ENCODE data around the gene CAPN5.
"Not testable (repeated sequence)": the region's sequence is repeated elsewhere in the genome, so short reads cannot be mapped to it uniquely, and the experiment has no call there.

The CAPN5 gene

DNA sequence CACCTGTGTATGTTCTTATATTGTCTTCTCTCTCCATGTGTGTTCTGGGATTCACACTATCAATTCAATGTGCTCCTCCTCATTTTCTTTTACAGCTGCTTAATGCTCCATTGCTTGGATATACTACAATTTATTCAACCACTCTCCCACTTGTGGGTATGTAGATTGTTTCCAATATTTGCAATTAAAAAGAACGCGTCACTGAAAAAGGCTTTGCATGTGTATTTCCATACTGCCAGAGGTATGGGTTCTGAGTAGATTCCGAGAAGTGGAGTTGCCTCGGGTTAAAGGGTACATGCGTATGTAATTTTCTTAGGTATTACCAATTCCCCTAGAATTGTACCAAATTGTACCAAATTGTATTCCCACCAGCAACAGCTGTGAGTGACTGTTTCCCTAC is 7.0 kb upstream of the CAPN5 start:
- Histone ChIP-seq H3K79me1 (ENCODE audit: low read depth, low read length) (no peaks in the 10 kb centered on the region), H2AK5ac (ENCODE audit: low read depth, low read length) (no peak overlapping the region), H3K4me2 (ENCODE audit: insufficient read depth, low read length, poor library complexity, severe bottlenecking) (no peak overlapping the region), H3K4ac (ENCODE audit: low read length) (no peak overlapping the region), H3K4me1 (ENCODE audit: control insufficient read depth in 2 of 2, insufficient read depth in 1 of 2, low read depth in 1 of 2, low read length in 2 of 2) (peaks cover 0 to 5% of the 10 kb centered on the region in 2 donors), H2AFZ (ENCODE audit: low read length) (no peak overlapping the region), H2BK120ac (ENCODE audit: low read depth, low read length) (no peak overlapping the region), H3K36me3 (replicated peaks in 1 of 2; ENCODE audit: control insufficient read depth in 2 of 2, insufficient read depth in 2 of 2, low read length in 2 of 2) (no peaks in the 10 kb centered on the region), H4K8ac (ENCODE audit: low read depth, low read length) (no peak overlapping the region), H4K91ac (ENCODE audit: low read depth, low read length, poor library complexity) (no peak overlapping the region), H3K14ac (ENCODE audit: low read length) (no peak overlapping the region), H3K9ac (ENCODE audit: low read depth, low read length, poor library complexity) (no peak overlapping the region), H3K9me3 (replicated peaks in 1 of 2; ENCODE audit: control insufficient read depth in 2 of 2, insufficient read depth in 1 of 2, low read depth in 1 of 2, low read length in 2 of 2) (peaks cover 8 to 18% of the 10 kb centered on the region in 2 donors), H2BK15ac (ENCODE audit: low read length) (no peak overlapping the region), H2BK5ac (ENCODE audit: low read length) (no peak overlapping the region), H3K4me3 (ENCODE audit: low read length in 2 of 2) (no peak overlapping the region), H2BK12ac (ENCODE audit: low read length) (no peak overlapping the region), H3K27me3 (ENCODE audit: control insufficient read depth in 3 of 3, insufficient read depth in 3 of 3, low read depth in 1 of 3, low read length in 3 of 3) (peaks cover 0 to 2% (median 0%) of the 10 kb centered on the region in 3 experiments), H3K27ac (replicated peaks; ENCODE audit: low read length) (no peak overlapping the region), H3K23ac (ENCODE audit: low read depth, low read length, poor library complexity) (no peak overlapping the region), H3K18ac (ENCODE audit: low read length) (no peak overlapping the region)
- no CpG with 5 or more reads among the region's 5 CpGs for WGBS, 2 donors (ENCODE audit: extremely low coverage in 2 of 2, insufficient read length in 2 of 2, insufficient replicate concordance in 1 of 2)
- no peak for DNase-seq (ENCODE audit: low spot score)

DNA sequence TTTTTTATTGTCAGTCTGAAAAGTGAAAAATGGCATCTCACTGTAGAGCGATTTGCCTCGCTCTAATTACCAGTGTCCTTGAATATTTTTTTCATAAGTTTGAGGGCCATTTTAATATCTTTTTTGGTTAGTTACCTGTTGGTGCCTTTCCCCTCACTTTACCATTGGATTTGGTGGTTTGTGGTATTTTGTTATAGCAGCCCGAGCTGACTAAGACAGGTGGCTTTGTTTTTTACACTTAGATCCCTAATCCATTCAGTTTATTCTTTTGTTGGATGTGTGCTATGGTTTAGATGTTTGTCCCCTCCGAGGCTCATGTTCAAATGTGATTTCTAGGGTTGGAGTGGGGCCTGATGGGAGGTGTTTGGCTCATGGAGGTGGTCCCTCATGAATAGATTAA is 6.5 kb upstream of the CAPN5 start:
- H2AK5ac ChIP-seq (ENCODE audit: low read depth, low read length) = no peak overlapping the region
- H2BK15ac ChIP-seq (ENCODE audit: low read length) = no peak overlapping the region
- H2BK120ac ChIP-seq (ENCODE audit: low read depth, low read length) = no peak overlapping the region
- peaks cover 0 to 3% (median 0%) of the 10 kb centered on the region in 3 experiments for H3K27me3 ChIP-seq (ENCODE audit: control insufficient read depth in 3 of 3, insufficient read depth in 3 of 3, low read depth in 1 of 3, low read length in 3 of 3)
- H3K36me3 ChIP-seq (replicated peaks in 1 of 2; ENCODE audit: control insufficient read depth in 2 of 2, insufficient read depth in 2 of 2, low read length in 2 of 2) = no peaks in the 10 kb centered on the region
- no peak overlapping the region for H3K4me3 ChIP-seq (ENCODE audit: low read length in 2 of 2)
- no peak overlapping the region for H3K27ac ChIP-seq (replicated peaks; ENCODE audit: low read length)
- no peak overlapping the region for H3K23ac ChIP-seq (ENCODE audit: low read depth, low read length, poor library complexity)
- DNase-seq (ENCODE audit: low spot score) = no peak
- H3K18ac ChIP-seq (ENCODE audit: low read length) = no peak overlapping the region
- H3K14ac ChIP-seq (ENCODE audit: low read length) = no peak overlapping the region
- no CpG with 5 or more reads among the region's 4 CpGs for WGBS, 2 donors (ENCODE audit: extremely low coverage in 2 of 2, insufficient read length in 2 of 2, insufficient replicate concordance in 1 of 2)
- no peak overlapping the region for H3K4me2 ChIP-seq (ENCODE audit: insufficient read depth, low read length, poor library complexity, severe bottlenecking)
- H3K79me1 ChIP-seq (ENCODE audit: low read depth, low read length) = no peaks in the 10 kb centered on the region
- H3K9me3 ChIP-seq (replicated peaks in 1 of 2; ENCODE audit: control insufficient read depth in 2 of 2, insufficient read depth in 1 of 2, low read depth in 1 of 2, low read length in 2 of 2) = peaks cover 8 to 18% of the 10 kb centered on the region in 2 donors
- no peak overlapping the region for H4K8ac ChIP-seq (ENCODE audit: low read depth, low read length)
- H3K9ac ChIP-seq (ENCODE audit: low read depth, low read length, poor library complexity) = no peak overlapping the region
- no peak overlapping the region for H2BK5ac ChIP-seq (ENCODE audit: low read length)
- no peak overlapping the region for H2BK12ac ChIP-seq (ENCODE audit: low read length)
- H3K4me1 ChIP-seq (ENCODE audit: control insufficient read depth in 2 of 2, insufficient read depth in 1 of 2, low read depth in 1 of 2, low read length in 2 of 2) = peaks cover 0 to under 1% of the 10 kb centered on the region in 2 donors
- H2AFZ ChIP-seq (ENCODE audit: low read length) = no peak overlapping the region
- no peak overlapping the region for H3K4ac ChIP-seq (ENCODE audit: low read length)
- H4K91ac ChIP-seq (ENCODE audit: low read depth, low read length, poor library complexity) = no peak overlapping the region

DNA sequence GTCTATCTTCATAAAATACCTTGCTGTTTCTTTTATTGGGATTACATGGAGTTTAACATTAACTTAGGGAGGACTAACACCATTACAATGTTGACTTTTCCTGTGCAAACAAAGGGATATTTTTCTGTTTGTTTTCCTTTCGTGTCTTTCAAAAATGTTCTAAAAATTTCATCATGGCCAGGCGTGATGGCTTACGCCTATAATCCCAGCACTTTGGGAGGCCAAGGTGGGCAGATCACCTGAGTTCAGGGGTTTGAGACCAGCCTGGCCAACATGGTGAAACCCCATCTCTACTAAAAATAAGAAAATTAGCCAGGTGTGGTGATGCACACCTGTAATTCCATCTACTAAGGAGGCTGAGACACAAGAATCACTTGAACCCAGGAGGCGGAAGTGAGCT is 5.5 kb upstream of the CAPN5 start:
- H2BK15ac ChIP-seq (ENCODE audit: low read length); H3K36me3 ChIP-seq (replicated peaks in 1 of 2; ENCODE audit: control insufficient read depth in 2 of 2, insufficient read depth in 2 of 2, low read length in 2 of 2); H2BK5ac ChIP-seq (ENCODE audit: low read length); H2BK12ac ChIP-seq (ENCODE audit: low read length); H3K27me3 ChIP-seq (ENCODE audit: control insufficient read depth in 3 of 3, insufficient read depth in 3 of 3, low read depth in 1 of 3, low read length in 3 of 3); H3K14ac ChIP-seq (ENCODE audit: low read length); H3K27ac ChIP-seq (replicated peaks; ENCODE audit: low read length); H3K4me2 ChIP-seq (ENCODE audit: insufficient read depth, low read length, poor library complexity, severe bottlenecking); H3K79me1 ChIP-seq (ENCODE audit: low read depth, low read length); H3K4ac ChIP-seq (ENCODE audit: low read length); H2AFZ ChIP-seq (ENCODE audit: low read length); H3K9ac ChIP-seq (ENCODE audit: low read depth, low read length, poor library complexity); H2BK120ac ChIP-seq (ENCODE audit: low read depth, low read length); DNase-seq (ENCODE audit: low spot score); H3K4me1 ChIP-seq (ENCODE audit: control insufficient read depth in 2 of 2, insufficient read depth in 1 of 2, low read depth in 1 of 2, low read length in 2 of 2); H3K23ac ChIP-seq (ENCODE audit: low read depth, low read length, poor library complexity); H3K18ac ChIP-seq (ENCODE audit: low read length); H4K8ac ChIP-seq (ENCODE audit: low read depth, low read length); H3K4me3 ChIP-seq (ENCODE audit: low read length in 2 of 2); H4K91ac ChIP-seq (ENCODE audit: low read depth, low read length, poor library complexity); H2AK5ac ChIP-seq (ENCODE audit: low read depth, low read length): not testable (repeated sequence)
- H3K9me3 ChIP-seq (replicated peaks in 1 of 2; ENCODE audit: control insufficient read depth in 2 of 2, insufficient read depth in 1 of 2, low read depth in 1 of 2, low read length in 2 of 2) = peaks cover 3 to 16% of the 10 kb centered on the region in 2 donors
- WGBS, 2 donors (ENCODE audit: extremely low coverage in 2 of 2, insufficient read length in 2 of 2, insufficient replicate concordance in 1 of 2) = no CpG with 5 or more reads among the region's 4 CpGs

DNA sequence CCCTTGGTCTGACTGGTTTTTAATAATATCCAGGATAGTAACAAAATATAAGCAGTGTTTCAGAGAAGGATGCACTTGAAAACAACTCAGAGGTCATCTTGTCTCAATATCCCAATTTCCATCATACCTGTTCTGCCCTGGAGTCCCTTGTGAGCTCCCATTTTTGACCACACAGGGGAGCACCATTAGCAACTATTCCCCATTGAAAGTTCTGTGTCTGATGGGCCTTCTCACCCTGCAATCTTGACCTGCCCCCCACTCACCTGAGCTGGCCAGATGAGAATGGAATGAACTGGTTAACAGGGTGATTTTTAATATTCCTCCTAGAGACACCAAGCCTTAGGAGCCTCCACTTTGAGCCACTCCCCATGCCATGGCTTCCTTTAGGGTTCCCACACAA is 3.8 kb upstream of the CAPN5 start:
- Histone ChIP-seq H2AK5ac (ENCODE audit: low read depth, low read length) (no peak overlapping the region), H3K18ac (ENCODE audit: low read length) (no peak overlapping the region), H4K91ac (ENCODE audit: low read depth, low read length, poor library complexity) (no peak overlapping the region), H3K4ac (ENCODE audit: low read length) (no peak overlapping the region), H3K4me1 (ENCODE audit: control insufficient read depth in 2 of 2, insufficient read depth in 1 of 2, low read depth in 1 of 2, low read length in 2 of 2) (peaks cover 4 to 5% of the 10 kb centered on the region in 2 donors), H2BK120ac (ENCODE audit: low read depth, low read length) (no peak overlapping the region), H3K9me3 (replicated peaks in 1 of 2; ENCODE audit: control insufficient read depth in 2 of 2, insufficient read depth in 1 of 2, low read depth in 1 of 2, low read length in 2 of 2) (peaks cover 0 to 10% of the 10 kb centered on the region in 2 donors), H3K4me3 (ENCODE audit: low read length in 2 of 2) (no peak overlapping the region), H3K4me2 (ENCODE audit: insufficient read depth, low read length, poor library complexity, severe bottlenecking) (no peak overlapping the region), H4K8ac (ENCODE audit: low read depth, low read length) (no peak overlapping the region), H3K9ac (ENCODE audit: low read depth, low read length, poor library complexity) (no peak overlapping the region), H3K79me1 (ENCODE audit: low read depth, low read length) (no peaks in the 10 kb centered on the region), H2BK5ac (ENCODE audit: low read length) (no peak overlapping the region), H3K14ac (ENCODE audit: low read length) (no peak overlapping the region), H2BK12ac (ENCODE audit: low read length) (no peak overlapping the region), H2AFZ (ENCODE audit: low read length) (no peak overlapping the region), H3K36me3 (replicated peaks in 1 of 2; ENCODE audit: control insufficient read depth in 2 of 2, insufficient read depth in 2 of 2, low read length in 2 of 2) (no peaks in the 10 kb centered on the region), H2BK15ac (ENCODE audit: low read length) (no peak overlapping the region), H3K27me3 (ENCODE audit: control insufficient read depth in 3 of 3, insufficient read depth in 3 of 3, low read depth in 1 of 3, low read length in 3 of 3) (peaks cover 0 to 3% (median 0%) of the 10 kb centered on the region in 3 experiments), H3K23ac (ENCODE audit: low read depth, low read length, poor library complexity) (no peak overlapping the region), H3K27ac (replicated peaks; ENCODE audit: low read length) (no peak overlapping the region)
- DNase-seq (ENCODE audit: low spot score) = no peak

Data from neuronal stem cell (in vitro differentiated cells).